HEK293 (cell line): ENCODE measurements around the gene SPG11.
A peak's percentile ranks its signal among the peaks of the same experiment; 100 is the strongest.

Source experiments
- CTCF ChIA-PET: fragments of 350-600 bp; formaldehyde crosslinking; extraction: SDS; loops from one replicate; lab custom pipeline; 2021; ENCODE audit warnings: antibody characterized with exemption; lab: Yijun Ruan, JAX
- POLR2A ChIA-PET: fragments of 300-600 bp; formaldehyde crosslinking; extraction: SDS; loops from one replicate; lab custom pipeline; 2020; ENCODE audit warnings: antibody characterized with exemption, inconsistent platforms; lab: Yijun Ruan, JAX
- H3K27ac ChIP-seq: fragments of 200-500 bp; sonication (Bioruptor generic); 2 replicates; pipeline ENCODE4 v1.5.1; 2014; ENCODE audit warnings: low read depth, low read length, control low read depth, inconsistent platforms; ENCODE audit errors: extremely low read depth
- H3K36me3 ChIP-seq, 2 experiments: fragments of 200-500 bp in 1 of 2; sonication (Bioruptor generic) in 1 of 2; 1 replicate in 1 of 2; 2 replicates in 1 of 2; pipeline ENCODE4 v1.5.1; 2014 to 2017; ENCODE audit warnings: inconsistent platforms in 2 of 2, low read length in 2 of 2; ENCODE audit not compliant: control insufficient read depth in 2 of 2, insufficient read depth in 1 of 2
- H3K4me1 ChIP-seq: fragments of 200-500 bp; sonication (Bioruptor generic); 2 replicates; pipeline ENCODE4 v1.5.1; 2014; ENCODE audit warnings: mild to moderate bottlenecking, low read length, inconsistent platforms; ENCODE audit not compliant: control insufficient read depth, insufficient read depth
- H3K4me3 ChIP-seq: 2 replicates; pipeline ENCODE4 v1.5.1; 2011; ENCODE audit warnings: low read depth, mild to moderate bottlenecking, control low read depth, low read length, moderate library complexity
- H3K9me3 ChIP-seq: fragments of 200-500 bp; sonication (Bioruptor generic); 2 replicates; pipeline ENCODE4 v1.5.1; 2014; ENCODE audit warnings: low read depth, low read length, inconsistent platforms; ENCODE audit not compliant: control insufficient read depth, insufficient read depth
- BCL11A ChIP-seq: fragments of 450-650 bp; formaldehyde crosslinking; IDR thresholded peaks from 2 replicates; pipeline ENCODE4 v1.5.1; 2016; ENCODE audit warnings: low read depth, missing biosample characterization, missing genetic modification characterization
- GLIS1 ChIP-seq: fragments of 450-650 bp; formaldehyde crosslinking; IDR thresholded peaks from 2 replicates; pipeline ENCODE4 v1.5.1; 2016; ENCODE audit warnings: missing biosample characterization, missing genetic modification characterization
- KLF8 ChIP-seq: fragments of 450-650 bp; formaldehyde crosslinking; IDR thresholded peaks from 2 replicates; pipeline ENCODE4 v1.5.1; 2016; ENCODE audit warnings: missing biosample characterization, missing genetic modification characterization
- PATZ1 ChIP-seq: fragments of 450-650 bp; formaldehyde crosslinking; IDR thresholded peaks from 2 replicates; pipeline ENCODE4 v1.5.1; 2016; ENCODE audit warnings: missing biosample characterization, missing genetic modification characterization
- PRDM10 ChIP-seq: fragments of 450-650 bp; formaldehyde crosslinking; IDR thresholded peaks from 2 replicates; pipeline ENCODE4 v1.5.1; 2016; ENCODE audit warnings: missing biosample characterization, missing genetic modification characterization
- TRIM28 ChIP-seq: IDR thresholded peaks from 2 replicates; pipeline ENCODE4 v1.6.1; 2011; ENCODE audit warnings: low read length, control low read depth, borderline replicate concordance
- YY1 ChIP-seq: fragments of 450-650 bp; formaldehyde crosslinking; IDR thresholded peaks from 2 replicates; pipeline ENCODE4 v1.5.1; 2018; ENCODE audit warnings: missing biosample characterization, missing genetic modification characterization
- ZBTB11 ChIP-seq: fragments of 450-650 bp; formaldehyde crosslinking; conservative IDR thresholded peaks from 2 replicates; pipeline ENCODE4 v1.5.1; 2016; ENCODE audit warnings: low read depth, missing biosample characterization, missing genetic modification characterization
- ZBTB20 ChIP-seq: fragments of 450-650 bp; formaldehyde crosslinking; IDR thresholded peaks from 2 replicates; pipeline ENCODE4 v1.5.1; 2016; ENCODE audit warnings: missing biosample characterization, missing genetic modification characterization
- ZBTB26 ChIP-seq: fragments of 450-650 bp; formaldehyde crosslinking; optimal IDR thresholded peaks from 2 replicates; pipeline ENCODE3; 2016; ENCODE audit warnings: missing biosample characterization, mild to moderate bottlenecking, missing genetic modification characterization
- ZEB2 ChIP-seq: fragments of 450-650 bp; formaldehyde crosslinking; IDR thresholded peaks from 2 replicates; pipeline ENCODE4 v1.5.1; 2016; ENCODE audit warnings: missing biosample characterization, missing genetic modification characterization
- ZIC2 ChIP-seq: fragments of 450-650 bp; formaldehyde crosslinking; IDR thresholded peaks from 2 replicates; pipeline ENCODE4 v1.5.1; 2016; ENCODE audit warnings: missing biosample characterization, missing genetic modification characterization
- ZNF324 ChIP-seq: fragments of 450-650 bp; formaldehyde crosslinking; IDR thresholded peaks from 2 replicates; pipeline ENCODE4 v1.5.1; 2016; ENCODE audit warnings: missing biosample characterization, missing genetic modification characterization
- ZNF48 ChIP-seq: fragments of 450-650 bp; formaldehyde crosslinking; IDR thresholded peaks from 2 replicates; pipeline ENCODE4 v1.5.1; 2016; ENCODE audit warnings: missing biosample characterization, missing genetic modification characterization
- ZNF501 ChIP-seq: fragments of 450-650 bp; formaldehyde crosslinking; IDR thresholded peaks from 2 replicates; pipeline ENCODE4 v1.5.1; 2016; ENCODE audit warnings: missing biosample characterization, missing genetic modification characterization
- ZNF518A ChIP-seq: fragments of 450-650 bp; formaldehyde crosslinking; conservative IDR thresholded peaks from 2 replicates; pipeline ENCODE4 v1.5.1; 2016; ENCODE audit warnings: low read depth, missing biosample characterization, missing genetic modification characterization
- ZNF654 ChIP-seq: fragments of 450-650 bp; formaldehyde crosslinking; IDR thresholded peaks from 2 replicates; pipeline ENCODE4 v1.5.1; 2016; ENCODE audit warnings: low read depth, missing biosample characterization, missing genetic modification characterization
- ZNF747 ChIP-seq: fragments of 450-650 bp; formaldehyde crosslinking; IDR thresholded peaks from 2 replicates; pipeline ENCODE4 v1.5.1; 2016; ENCODE audit warnings: missing biosample characterization, missing genetic modification characterization
- ZSCAN30 ChIP-seq: fragments of 450-650 bp; IDR thresholded peaks from 2 replicates; pipeline ENCODE4 v1.5.1; 2018; ENCODE audit warnings: missing biosample characterization, mild to moderate bottlenecking, missing genetic modification characterization, moderate library complexity
- ZXDB ChIP-seq: fragments of 450-650 bp; formaldehyde crosslinking; IDR thresholded peaks from 2 replicates; pipeline ENCODE4 v1.5.1; 2016; ENCODE audit warnings: missing biosample characterization, missing genetic modification characterization

The SPG11 gene

GRCh38 chr15:44663410-44664308 lies at the start of gene SPG11:
Gene SPG11, minus strand, starts transcription at chr15:44663662. Its CDS starts 15 bp downstream, at chr15:44663647.
- no peaks in the 10 kb centered on the region for H3K9me3 ChIP-seq
- peaks cover 0 to 11% of the 10 kb centered on the region in 2 experiments for H3K36me3 ChIP-seq
- ChIA-PET CTCF (interaction anchor here (0.5 to 4.0 kb wide), 28 partner anchors 9 to 563 kb away, joined by 3 to 64 read pairs (median 3); partner anchors contain the start of genes B2M, PATL2 and TRIM69), POLR2A (interaction anchor here (0.6 to 2.3 kb wide), 11 partner anchors 19 to 127 kb away, joined by 3 to 28 read pairs (median 5); partner anchors contain the start of genes B2M, EIF3J, PATL2 and TRIM69)
- H3K4me1 ChIP-seq, result no peaks in the 10 kb centered on the region
- peak within 1 kb of the TSS; percentile 93 for H3K4me3 ChIP-seq
- peak within 1 kb of the TSS; percentile 63; the same call in 1 of the 2 replicates for H3K27ac ChIP-seq
- TF ChIP-seq PATZ1 (tag by site-specific recombination), result peak; percentile 61
- 0 out of 2 replicates have a peak, but pooled peaks have one; percentile 15 for TF ChIP-seq KLF8 (tag by site-specific recombination)
- peak; percentile 77 for TF ChIP-seq ZNF518A
- peak; percentile 73 for TF ChIP-seq GLIS1 (tag by site-specific recombination)
- TF ChIP-seq TRIM28, result no peak
- TF ChIP-seq PRDM10 (tag by site-specific recombination), result peak; percentile 75
- TF ChIP-seq ZNF48, result no peak
- peak; percentile 94; the same call in 1 of the 2 replicates for TF ChIP-seq BCL11A (tag by site-specific recombination)
- peak; percentile 54; the same call in 1 of the 2 replicates for TF ChIP-seq ZXDB (tag by site-specific recombination)
- peak; percentile 84 for TF ChIP-seq ZEB2
- TF ChIP-seq ZBTB26, result peak; percentile 66
- TF ChIP-seq ZIC2, result no peak
- peak; percentile 14 for TF ChIP-seq ZSCAN30 (tag by site-specific recombination)
- no peak for TF ChIP-seq ZNF747 (tag by site-specific recombination)
- TF ChIP-seq ZNF501 (tag by site-specific recombination), result peak; percentile 83
- TF ChIP-seq YY1, result peak; percentile 91; the same call in 1 of the 2 replicates
- TF ChIP-seq ZNF324, result peak; percentile 17; the same call in 1 of the 2 replicates
- peak; percentile 76 for TF ChIP-seq ZNF654 (tag by site-specific recombination)
- TF ChIP-seq ZBTB20, result peak; percentile 39; the same call in 1 of the 2 replicates
- TF ChIP-seq ZBTB11 (tag by site-specific recombination), result peak; percentile 96
